GM21528 (cell line): Measurements from ENCODE around the gene RUNX1.

Experiments used
- ATAC-seq: cut with Tn5 transposase; IDR thresholded peaks from one replicate; pipeline ENCODE4 v1.9.1; 2021; ENCODE audit warnings: mild to moderate bottlenecking, moderate library complexity; ENCODE audit not compliant: unreplicated experiment, low FRiP score

Gene RUNX1

GRCh38 chr21:35021546-35021945, 27.6 kb downstream of the RUNX1 start:
- ATAC-seq = no peak

DNA sequence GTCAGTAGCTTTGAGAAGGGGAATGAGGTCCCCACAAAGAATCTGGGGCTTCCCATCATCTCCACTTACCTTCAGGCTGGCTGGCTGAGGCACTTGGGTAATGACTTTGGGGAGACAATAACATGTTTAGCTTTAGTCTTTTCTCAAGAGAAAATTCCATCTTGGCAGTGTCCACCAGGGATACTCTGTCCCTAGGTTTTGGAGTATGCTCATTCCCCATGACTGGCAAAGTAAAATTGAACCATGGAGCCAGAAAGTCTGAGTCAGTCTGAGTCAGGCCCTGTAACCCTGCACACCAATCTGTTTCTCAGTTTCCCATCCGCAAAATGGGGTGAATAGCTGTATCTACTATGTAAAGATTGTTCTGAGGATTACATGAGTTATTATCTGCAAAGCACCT, 28.2 kb downstream of the RUNX1 start:
- no peak for ATAC-seq

- no peak for ATAC-seq
These were observed 28.7 kb downstream of the RUNX1 start for GRCh38 chr21:35020436-35020835.

- no peak for ATAC-seq
These were observed 29.5 kb downstream of the RUNX1 start for GRCh38 chr21:35019631-35020032.

DNA sequence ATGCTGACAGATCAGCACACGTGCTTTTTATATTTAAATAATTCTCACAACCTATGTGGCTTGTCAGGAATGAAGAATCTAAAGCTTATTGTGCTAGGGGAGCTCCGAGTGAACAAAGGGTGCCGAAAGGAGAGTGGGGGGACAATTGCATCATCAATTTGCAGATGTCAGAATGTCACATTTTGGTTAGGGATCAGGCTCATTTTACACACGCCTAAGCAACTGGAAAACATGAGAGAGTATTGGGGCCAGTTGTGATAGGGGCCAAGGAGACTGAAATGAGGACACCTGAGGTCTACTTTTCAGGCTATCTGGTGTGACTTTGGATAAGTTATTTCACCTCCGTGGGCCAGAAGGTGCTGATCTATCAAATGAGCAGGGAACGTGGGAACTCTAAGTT, 31.8 kb downstream of the RUNX1 start:
- ATAC-seq = no peak

GRCh38 chr21:35016517-35017188, 32.4 kb downstream of the RUNX1 start:
- no peak for ATAC-seq

- no peak for ATAC-seq
These were observed 33.0 kb downstream of the RUNX1 start for GRCh38 chr21:35016071-35016470.

DNA sequence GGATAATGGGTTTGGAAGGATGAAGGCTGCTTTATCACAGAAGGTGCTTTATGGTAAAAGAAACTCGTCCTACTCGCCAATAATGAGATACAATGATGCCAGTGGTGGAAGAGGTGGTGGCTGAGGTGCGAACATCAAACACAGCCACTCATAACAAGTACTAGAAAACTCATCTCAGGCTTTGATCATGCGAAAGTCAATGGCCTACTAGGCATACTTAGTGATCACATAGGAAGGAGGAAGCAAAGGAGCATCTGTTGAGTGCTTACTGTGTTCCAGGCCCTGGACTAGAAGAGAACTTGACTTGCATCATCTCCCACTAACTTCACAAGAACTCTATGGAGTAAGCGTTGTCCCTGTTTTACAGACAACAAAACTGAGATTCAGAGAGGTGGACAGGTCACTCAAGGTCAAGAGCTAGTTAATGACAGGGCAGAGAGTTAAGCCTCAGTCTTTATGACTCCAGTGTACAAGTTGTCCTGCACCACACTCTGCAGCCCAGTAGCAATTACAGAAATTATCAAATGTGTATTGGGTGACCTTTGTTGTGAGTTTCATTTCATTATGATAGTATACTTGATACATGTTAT, 33.6 kb downstream of the RUNX1 start:
- no peak for ATAC-seq

DNA sequence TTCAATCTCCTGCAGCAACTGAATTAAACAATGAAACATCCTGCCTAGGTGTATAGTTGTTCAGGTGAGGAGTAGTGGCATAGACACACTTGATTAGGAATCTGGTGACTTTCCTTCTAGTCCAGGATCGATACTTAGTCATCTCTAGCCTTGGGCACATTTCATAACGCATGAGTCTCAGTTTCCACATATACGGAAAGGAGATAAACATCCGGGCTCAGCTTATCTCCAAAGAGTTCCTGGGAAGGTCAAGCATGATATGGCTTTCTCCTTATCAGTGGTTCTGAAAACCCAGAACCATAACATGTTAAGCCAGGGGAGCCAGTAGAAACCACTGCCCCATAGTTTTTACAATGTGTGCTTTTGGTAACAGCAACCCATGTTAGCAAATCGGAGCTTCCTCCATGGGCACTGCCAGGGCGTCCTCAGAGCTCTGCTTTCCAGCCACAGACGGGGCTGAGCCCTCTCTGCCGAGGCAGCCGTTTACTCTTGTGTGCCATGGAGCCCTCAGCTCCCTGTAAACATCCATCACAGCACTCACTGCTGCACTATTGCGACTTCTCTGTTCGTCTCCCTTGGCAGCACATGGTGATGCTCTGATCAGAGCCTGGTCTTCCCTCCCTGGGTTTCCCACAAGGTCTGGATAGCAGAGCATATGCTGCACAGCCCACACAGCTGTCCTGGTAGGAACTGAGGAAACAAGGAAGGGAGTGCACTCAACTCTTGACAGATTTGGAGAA, 34.6 kb downstream of the RUNX1 start:
- ATAC-seq = no peak

- no peak for ATAC-seq
These were observed 37.4 kb downstream of the RUNX1 start for GRCh38 chr21:35011681-35012080.

- no peak for ATAC-seq
These were observed 38.7 kb downstream of the RUNX1 start for GRCh38 chr21:35010447-35010846.

- ATAC-seq = no peak
These were observed 41.8 kb downstream of the RUNX1 start for GRCh38 chr21:35007348-35007747.

DNA sequence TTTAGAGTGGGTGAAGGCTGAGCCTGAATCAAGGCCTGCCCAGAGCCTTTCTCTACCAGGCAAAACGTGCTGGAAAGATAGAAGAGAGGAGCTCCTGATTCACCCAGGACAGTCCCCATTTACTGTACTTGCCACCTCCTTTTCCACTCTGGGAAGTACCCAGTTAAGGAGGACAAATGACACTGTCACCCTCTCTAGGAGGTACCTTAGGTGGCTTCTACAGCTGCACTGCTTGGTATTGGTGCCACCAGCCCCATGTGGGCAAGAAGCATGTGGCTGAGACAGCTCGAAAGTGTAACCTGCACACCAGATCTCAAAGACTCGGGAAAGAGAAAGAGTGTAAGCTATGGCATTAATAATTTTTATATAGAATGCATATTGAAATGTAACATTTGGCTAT, 42.3 kb downstream of the RUNX1 start:
- ATAC-seq = no peak

GRCh38 chr21:35006248-35006647, 42.9 kb downstream of the RUNX1 start:
- no peak for ATAC-seq

DNA sequence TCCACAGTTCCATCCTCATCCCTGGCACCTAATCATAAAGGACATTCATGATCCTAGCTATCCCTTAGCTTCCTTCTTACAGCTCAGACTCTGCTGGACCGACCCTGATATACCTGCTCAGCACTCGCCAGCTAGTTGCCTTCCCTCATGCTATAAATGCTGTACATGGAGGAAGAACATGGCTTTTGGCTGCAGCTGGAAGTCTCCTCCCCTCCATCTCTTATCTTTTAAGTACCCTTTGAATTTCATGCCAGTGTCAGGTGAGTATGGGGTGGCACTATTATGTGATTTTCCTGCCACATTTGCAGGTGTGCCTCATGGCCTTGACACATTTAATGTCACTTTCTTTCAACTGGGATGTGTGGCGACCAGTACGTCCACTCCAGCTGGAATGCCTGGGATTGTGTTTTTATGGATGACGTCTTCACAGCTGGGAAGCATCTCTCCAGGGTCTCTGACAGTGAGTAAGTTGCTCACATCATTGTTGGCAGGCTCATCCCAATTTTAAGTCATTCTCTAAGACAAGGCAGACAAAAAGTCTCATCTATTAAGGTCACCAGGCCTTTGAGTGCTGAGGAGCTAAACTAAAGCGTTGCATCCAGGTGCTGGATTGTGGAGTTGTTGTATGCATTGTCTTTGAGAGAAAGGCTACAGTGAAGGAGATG, 43.4 kb downstream of the RUNX1 start:
- ATAC-seq = no peak

GRCh38 chr21:35005077-35005476, 44.0 kb downstream of the RUNX1 start:
- ATAC-seq = no peak

DNA sequence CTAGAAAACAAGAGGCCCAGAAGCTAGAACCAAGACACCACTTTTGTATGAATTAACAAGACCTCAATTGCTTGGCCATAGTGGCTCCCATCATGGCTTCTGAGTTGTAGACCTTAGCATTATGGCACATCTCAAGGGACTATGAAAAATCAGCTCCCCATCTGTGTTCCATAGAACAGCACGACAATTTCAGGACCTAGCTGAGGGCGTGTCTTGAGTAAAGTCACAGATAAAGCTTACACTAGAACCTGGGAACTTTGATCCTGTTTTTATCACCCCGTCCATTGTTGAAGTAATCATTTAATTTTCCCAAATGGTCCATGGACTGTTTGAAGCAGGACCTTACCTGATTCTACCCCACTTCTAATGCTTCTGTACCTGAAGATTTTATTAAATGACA, 44.8 kb downstream of the RUNX1 start:
- no peak for ATAC-seq

GRCh38 chr21:35002879-35003722, 46.0 kb downstream of the RUNX1 start:
- no peak for ATAC-seq

GRCh38 chr21:34999397-34999941, 49.6 kb downstream of the RUNX1 start:
- no peak for ATAC-seq

- ATAC-seq = no peak
These were observed 50.9 kb downstream of the RUNX1 start for GRCh38 chr21:34998176-34998575.
